ENCODE measurements around the gene TPCN2. TPM values are rescaled to one million over a fixed set of nuclear protein-coding genes. Genes with fewer than 3 reads are reported as not detected.
"Not testable (repeated sequence)": the region's sequence is repeated elsewhere in the genome, so short reads cannot be mapped to it uniquely, and the experiment has no call there.

The TPCN2 gene
- total RNA-seq, 1 experiment from 2014 or later: 63.6 TPM

DNA sequence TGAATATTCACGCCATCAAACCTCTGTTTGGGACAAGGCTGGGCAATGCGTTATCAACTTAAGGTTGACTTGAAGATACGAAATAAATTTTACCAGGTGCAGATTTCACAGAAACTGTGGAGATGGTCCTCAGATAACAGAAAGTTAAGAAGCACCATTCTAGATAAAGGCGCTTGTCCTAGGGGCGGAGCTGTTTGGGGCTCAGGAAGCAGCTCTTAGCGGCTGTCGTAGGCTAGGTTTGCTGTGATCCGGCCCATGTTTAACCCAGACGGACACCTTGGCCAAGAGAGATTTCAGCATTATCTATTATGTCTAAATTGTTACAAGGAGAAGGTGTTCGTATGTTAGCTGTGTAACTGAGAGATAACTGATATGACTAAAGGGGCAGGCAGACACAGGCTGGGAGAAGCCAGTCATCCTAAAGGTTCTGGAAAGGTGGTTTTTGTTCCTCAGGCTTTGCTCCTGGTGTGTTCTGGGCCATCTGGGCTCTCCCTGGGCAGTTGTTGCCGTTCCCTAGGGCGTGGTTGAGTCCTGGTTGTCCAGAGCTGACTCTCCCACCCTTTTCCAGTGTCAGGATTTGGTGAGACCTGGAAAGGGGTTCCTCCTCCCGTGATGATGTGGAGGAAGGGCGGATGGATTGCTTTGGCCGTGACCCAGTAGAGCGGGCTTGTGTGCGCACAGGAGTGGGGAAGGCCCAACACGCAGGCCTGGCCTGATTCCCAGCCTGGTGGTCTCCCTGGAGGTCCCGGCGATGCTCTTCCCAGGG, 25.8 kb downstream of the TPCN2 start:
- Mint-ChIP-seq H3K36me3 (ENCODE audit: insufficient read depth, unreplicated experiment) (peaks cover 44% of the 10 kb centered on the region), H3K4me1 (ENCODE audit: low read depth, unreplicated experiment) (no peaks in the 10 kb centered on the region), H3K4me3 (ENCODE audit: unreplicated experiment) (no peak overlapping the region), H3K27ac (ENCODE audit: unreplicated experiment) (no peak overlapping the region), H3K9me3 (ENCODE audit: unreplicated experiment) (no peaks in the 10 kb centered on the region), H3K27me3 (ENCODE audit: insufficient read depth, unreplicated experiment) (no peaks in the 10 kb centered on the region)
- BruUV-seq (replicated peaks): no TSS peak
- intact Hi-C loops (cut with micrococcal nuclease; ENCODE audit: unreplicated experiment): no loop called here
- Histone ChIP-seq H3K4me1 (no peaks in the 10 kb centered on the region), H3K9me3 (no peaks in the 10 kb centered on the region), H3K36me3 (ENCODE audit: control insufficient read depth, insufficient read depth, low read length) (peaks cover 8% of the 10 kb centered on the region), H3K27me3 (replicated peaks; ENCODE audit: control insufficient read depth, insufficient read depth, low read length) (no peaks in the 10 kb centered on the region), H3K4me3 (ENCODE audit: low read depth, low read length) (no peak overlapping the region)
- ChIA-PET POLR2A (no interaction called here), CTCF (interaction anchor here (0.6 kb wide), 1 partner anchor 249 kb away, joined by 6 read pairs; no protein-coding TSS in a partner anchor)
- no peak for DNase-seq
- TF ChIP-seq, protein P1, sequence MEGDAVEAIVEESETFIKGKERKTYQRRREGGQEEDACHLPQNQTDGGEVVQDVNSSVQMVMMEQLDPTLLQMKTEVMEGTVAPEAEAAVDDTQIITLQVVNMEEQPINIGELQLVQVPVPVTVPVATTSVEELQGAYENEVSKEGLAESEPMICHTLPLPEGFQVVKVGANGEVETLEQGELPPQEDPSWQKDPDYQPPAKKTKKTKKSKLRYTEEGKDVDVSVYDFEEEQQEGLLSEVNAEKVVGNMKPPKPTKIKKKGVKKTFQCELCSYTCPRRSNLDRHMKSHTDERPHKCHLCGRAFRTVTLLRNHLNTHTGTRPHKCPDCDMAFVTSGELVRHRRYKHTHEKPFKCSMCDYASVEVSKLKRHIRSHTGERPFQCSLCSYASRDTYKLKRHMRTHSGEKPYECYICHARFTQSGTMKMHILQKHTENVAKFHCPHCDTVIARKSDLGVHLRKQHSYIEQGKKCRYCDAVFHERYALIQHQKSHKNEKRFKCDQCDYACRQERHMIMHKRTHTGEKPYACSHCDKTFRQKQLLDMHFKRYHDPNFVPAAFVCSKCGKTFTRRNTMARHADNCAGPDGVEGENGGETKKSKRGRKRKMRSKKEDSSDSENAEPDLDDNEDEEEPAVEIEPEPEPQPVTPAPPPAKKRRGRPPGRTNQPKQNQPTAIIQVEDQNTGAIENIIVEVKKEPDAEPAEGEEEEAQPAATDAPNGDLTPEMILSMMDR (IDR thresholded peaks at IDR 0.05; ENCODE audit: insufficient read depth in 1 of 2, low read depth in 1 of 2, low read length in 1 of 2, severe bottlenecking in 1 of 2, unreplicated experiment in 1 of 2): no peak

DNA sequence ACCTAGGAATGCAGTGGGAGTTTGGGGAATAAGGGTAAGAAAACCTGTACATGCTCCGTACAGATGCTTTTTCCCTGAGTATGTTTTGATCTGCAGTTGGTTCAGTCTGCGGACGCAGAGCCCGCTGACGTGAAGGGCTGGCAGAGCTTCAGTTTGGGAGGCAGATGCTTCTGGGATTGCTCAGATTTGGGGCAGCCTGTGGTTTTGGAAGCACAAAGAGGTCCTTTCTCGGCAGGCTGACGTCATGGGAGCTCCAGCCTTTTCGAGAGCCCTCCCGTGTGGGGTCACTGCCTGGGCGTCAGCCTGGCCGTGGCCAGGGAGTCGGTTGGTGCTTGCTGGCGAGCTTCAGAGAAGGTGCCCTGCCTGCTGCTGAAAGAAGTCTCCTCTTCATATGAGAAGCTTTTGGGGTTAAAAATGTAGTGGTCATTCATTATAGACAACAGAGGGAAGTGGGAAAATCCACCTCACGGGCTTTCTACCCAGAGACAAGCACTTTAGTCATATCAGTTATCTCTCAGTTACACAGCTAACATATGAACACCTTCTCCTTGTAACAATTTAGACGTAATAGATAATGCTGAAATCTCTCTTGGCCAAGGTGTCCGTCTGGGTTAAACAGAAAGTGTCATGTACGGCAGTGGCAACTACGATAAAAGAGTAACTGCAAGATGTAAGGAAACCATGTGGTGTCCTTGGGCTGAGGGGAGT, 26.8 kb downstream of the TPCN2 start:
- Histone ChIP-seq H3K36me3 (ENCODE audit: control insufficient read depth, insufficient read depth, low read length) (peaks cover 6% of the 10 kb centered on the region), H3K9me3 (no peaks in the 10 kb centered on the region), H3K4me1 (no peaks in the 10 kb centered on the region), H3K4me3 (ENCODE audit: low read depth, low read length) (no peak overlapping the region), H3K27me3 (replicated peaks; ENCODE audit: control insufficient read depth, insufficient read depth, low read length) (no peaks in the 10 kb centered on the region)
- no peak overlapping the region for H3K27ac Mint-ChIP-seq (ENCODE audit: unreplicated experiment)
- H3K4me3 Mint-ChIP-seq (ENCODE audit: unreplicated experiment): no peak overlapping the region
- no peak for DNase-seq
- TF ChIP-seq, protein P1 (IDR thresholded peaks at IDR 0.05; ENCODE audit: insufficient read depth in 1 of 2, low read depth in 1 of 2, low read length in 1 of 2, severe bottlenecking in 1 of 2, unreplicated experiment in 1 of 2): no peak
- POLR2A ChIA-PET: interaction anchor here (0.6 kb wide), 1 partner anchor 598 kb away, joined by 3 read pairs; no protein-coding TSS in a partner anchor
- CTCF ChIA-PET: no interaction called here
- intact Hi-C loops (cut with micrococcal nuclease; ENCODE audit: unreplicated experiment): no loop called here
- no peaks in the 10 kb centered on the region for H3K27me3 Mint-ChIP-seq (ENCODE audit: insufficient read depth, unreplicated experiment)
- H3K9me3 Mint-ChIP-seq (ENCODE audit: unreplicated experiment): no peaks in the 10 kb centered on the region
- H3K36me3 Mint-ChIP-seq (ENCODE audit: insufficient read depth, unreplicated experiment): peaks cover 43% of the 10 kb centered on the region
- BruUV-seq (replicated peaks): no TSS peak
- no peaks in the 10 kb centered on the region for H3K4me1 Mint-ChIP-seq (ENCODE audit: low read depth, unreplicated experiment)

DNA sequence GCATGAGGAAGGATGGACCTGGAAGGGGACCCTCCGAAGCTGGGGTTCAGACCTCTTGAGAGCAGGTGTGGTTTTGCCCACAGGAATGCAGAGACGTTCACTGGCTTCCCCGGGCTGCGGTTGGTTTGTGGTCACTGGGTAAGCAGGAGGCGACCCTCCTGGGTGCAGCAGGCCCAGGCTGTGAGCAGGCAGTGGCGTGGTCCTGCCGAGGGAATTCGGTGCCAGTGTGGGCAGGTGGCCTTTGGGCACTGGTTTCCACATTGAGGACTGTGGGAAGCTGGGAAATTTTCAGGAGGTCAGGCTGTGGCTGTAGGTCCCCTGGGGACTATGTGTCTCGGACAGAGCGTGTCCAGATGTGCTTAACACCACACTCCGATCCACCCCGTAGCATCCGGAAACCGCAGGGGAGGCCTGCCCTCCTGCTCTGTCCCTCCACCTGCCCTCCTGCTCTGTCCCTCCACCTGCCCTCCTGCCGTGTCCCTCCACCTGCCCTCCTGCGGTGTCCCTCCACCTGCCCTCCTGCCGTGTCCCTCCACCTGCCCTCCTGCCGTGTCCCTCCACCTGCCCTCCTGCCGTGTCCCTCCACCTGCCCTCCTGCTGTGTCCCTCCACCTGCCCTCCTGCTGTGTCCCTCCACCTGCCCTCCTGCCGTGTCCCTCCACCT, 27.5 kb downstream of the TPCN2 start:
- H3K36me3 ChIP-seq (ENCODE audit: control insufficient read depth, insufficient read depth, low read length): peaks cover 7% of the 10 kb centered on the region
- ChIA-PET POLR2A (no interaction called here), CTCF (no interaction called here)
- H3K4me1 Mint-ChIP-seq (ENCODE audit: low read depth, unreplicated experiment): no peaks in the 10 kb centered on the region
- H3K4me1 ChIP-seq: no peaks in the 10 kb centered on the region
- no peak overlapping the region for H3K4me3 Mint-ChIP-seq (ENCODE audit: unreplicated experiment)
- no peak for DNase-seq
- TF ChIP-seq, protein P1 (IDR thresholded peaks at IDR 0.05; ENCODE audit: insufficient read depth in 1 of 2, low read depth in 1 of 2, low read length in 1 of 2, severe bottlenecking in 1 of 2, unreplicated experiment in 1 of 2): no peak
- no peak overlapping the region for H3K27ac Mint-ChIP-seq (ENCODE audit: unreplicated experiment)
- no peaks in the 10 kb centered on the region for H3K9me3 ChIP-seq
- no peaks in the 10 kb centered on the region for H3K27me3 ChIP-seq (replicated peaks; ENCODE audit: control insufficient read depth, insufficient read depth, low read length)
- H3K4me3 ChIP-seq (ENCODE audit: low read depth, low read length): no peak overlapping the region
- no peaks in the 10 kb centered on the region for H3K27me3 Mint-ChIP-seq (ENCODE audit: insufficient read depth, unreplicated experiment)
- BruUV-seq (replicated peaks): no TSS peak
- no peaks in the 10 kb centered on the region for H3K9me3 Mint-ChIP-seq (ENCODE audit: unreplicated experiment)
- intact Hi-C loops (cut with micrococcal nuclease; ENCODE audit: unreplicated experiment): no loop called here
- H3K36me3 Mint-ChIP-seq (ENCODE audit: insufficient read depth, unreplicated experiment): peaks cover 49% of the 10 kb centered on the region

DNA sequence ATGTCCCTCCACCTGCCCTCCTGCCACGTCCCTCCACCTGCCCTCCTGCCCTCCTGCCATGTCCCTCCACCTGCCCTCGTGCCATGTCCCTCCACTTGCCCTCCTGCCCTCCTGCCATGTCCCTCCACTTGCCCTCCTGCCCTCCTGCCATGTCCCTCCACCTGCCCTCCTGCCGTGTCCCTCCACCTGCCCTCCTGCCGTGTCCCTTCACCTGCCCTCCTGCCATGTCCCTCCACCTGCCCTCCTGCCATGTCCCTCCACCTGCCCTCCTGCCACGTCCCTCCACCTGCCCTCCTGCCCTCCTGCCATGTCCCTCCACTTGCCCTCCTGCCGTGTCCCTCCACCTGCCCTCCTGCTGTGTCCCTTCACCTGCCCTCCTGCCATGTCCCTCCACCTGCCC, 28.2 kb downstream of the TPCN2 start:
- peaks cover 11% of the 10 kb centered on the region for H3K36me3 ChIP-seq (ENCODE audit: control insufficient read depth, insufficient read depth, low read length)
- H3K9me3 ChIP-seq; CTCF ChIA-PET; H3K4me1 Mint-ChIP-seq (ENCODE audit: low read depth, unreplicated experiment); BruUV-seq (replicated peaks); H3K4me1 ChIP-seq; POLR2A ChIA-PET; H3K4me3 Mint-ChIP-seq (ENCODE audit: unreplicated experiment); H3K27ac Mint-ChIP-seq (ENCODE audit: unreplicated experiment); H3K27me3 ChIP-seq (replicated peaks; ENCODE audit: control insufficient read depth, insufficient read depth, low read length); intact Hi-C loops (cut with micrococcal nuclease; ENCODE audit: unreplicated experiment); H3K9me3 Mint-ChIP-seq (ENCODE audit: unreplicated experiment); H3K4me3 ChIP-seq (ENCODE audit: low read depth, low read length); DNase-seq; H3K27me3 Mint-ChIP-seq (ENCODE audit: insufficient read depth, unreplicated experiment): not testable (repeated sequence)
- H3K36me3 Mint-ChIP-seq (ENCODE audit: insufficient read depth, unreplicated experiment): peaks cover 50% of the 10 kb centered on the region

All from Caco-2 (cell line).